ENCODE results near the gene CCNY.
"Not testable (repeated sequence)": the region's sequence is repeated elsewhere in the genome, so short reads cannot be mapped to it uniquely, and the experiment has no call there.

CCNY gene

DNA sequence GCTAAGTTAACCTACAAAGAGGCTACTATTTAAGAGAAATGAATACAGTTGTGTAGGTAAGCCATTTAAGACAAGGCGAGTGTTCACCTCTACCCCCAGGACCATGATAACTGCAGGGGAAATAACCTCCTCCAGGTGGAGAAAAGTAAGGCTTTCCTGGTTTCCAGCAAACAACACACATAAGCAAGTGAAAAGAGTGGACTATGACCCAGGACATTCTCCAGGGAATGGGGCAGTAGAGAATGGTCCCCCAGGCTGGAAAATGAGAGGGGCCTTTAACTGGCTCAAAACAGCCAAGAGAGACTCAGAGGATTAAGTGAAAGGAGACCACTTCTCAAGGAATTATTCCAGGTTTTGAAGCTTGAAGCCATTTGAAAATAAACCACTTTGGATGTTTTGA lies 167.8 kb downstream of the CCNY start:
- H3K4me1 ChIP-seq (ENCODE audit: control insufficient read depth, insufficient read depth, low read length, unreplicated experiment): no peaks in the 10 kb centered on the region
- H3K79me2 ChIP-seq (ENCODE audit: control insufficient read depth, insufficient read depth, low read length, unreplicated experiment): peaks cover 11% of the 10 kb centered on the region
- no peaks in the 10 kb centered on the region for H3K27me3 ChIP-seq (ENCODE audit: insufficient read depth, low read length)
- no peak overlapping the region for H3K27ac ChIP-seq (ENCODE audit: low read depth, low read length)
- no peak overlapping the region for H3K4me3 ChIP-seq (ENCODE audit: low read depth, low read length)
- H3K36me3 ChIP-seq (ENCODE audit: insufficient read depth, low read length): no peaks in the 10 kb centered on the region
- no peak overlapping the region for H2AFZ ChIP-seq (ENCODE audit: low read length, unreplicated experiment)

DNA sequence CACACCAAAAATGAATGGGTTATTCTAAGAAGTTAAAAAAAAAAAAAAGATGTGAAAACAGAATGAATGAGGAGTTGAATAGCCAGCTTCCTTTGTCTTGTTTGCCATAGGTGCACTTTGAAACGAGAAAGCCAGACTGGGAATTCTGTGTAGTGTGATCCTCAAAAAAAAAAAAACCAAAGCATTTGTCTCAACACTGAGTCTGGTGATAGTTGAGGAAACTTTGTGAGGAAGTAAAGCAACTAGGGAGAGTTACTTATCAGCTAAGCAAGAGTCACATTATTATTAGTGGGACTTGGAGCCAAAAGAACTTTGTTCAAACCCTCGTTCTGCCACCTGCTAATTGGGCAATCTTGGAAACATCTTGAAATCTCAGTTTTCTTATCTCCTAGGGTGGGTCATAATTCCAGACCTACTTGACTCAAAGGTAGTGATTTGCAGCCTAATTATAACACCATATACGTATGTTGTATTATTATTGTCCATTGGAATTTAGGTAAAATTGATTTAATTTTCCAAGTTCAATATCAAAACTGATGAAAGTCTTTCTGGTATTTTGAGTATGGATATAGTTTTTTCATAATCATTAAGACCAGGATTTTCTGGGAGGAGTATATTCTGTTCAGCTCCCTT lies 169.0 kb downstream of the CCNY start:
- no peak overlapping the region for H2AFZ ChIP-seq (ENCODE audit: low read length, unreplicated experiment)
- no peak overlapping the region for H3K27ac ChIP-seq (ENCODE audit: low read depth, low read length)
- H3K79me2 ChIP-seq (ENCODE audit: control insufficient read depth, insufficient read depth, low read length, unreplicated experiment): peaks cover 7% of the 10 kb centered on the region
- no peaks in the 10 kb centered on the region for H3K27me3 ChIP-seq (ENCODE audit: insufficient read depth, low read length)
- no peak overlapping the region for H3K4me3 ChIP-seq (ENCODE audit: low read depth, low read length)
- H3K4me1 ChIP-seq (ENCODE audit: control insufficient read depth, insufficient read depth, low read length, unreplicated experiment): no peaks in the 10 kb centered on the region
- H3K36me3 ChIP-seq (ENCODE audit: insufficient read depth, low read length): no peaks in the 10 kb centered on the region

DNA sequence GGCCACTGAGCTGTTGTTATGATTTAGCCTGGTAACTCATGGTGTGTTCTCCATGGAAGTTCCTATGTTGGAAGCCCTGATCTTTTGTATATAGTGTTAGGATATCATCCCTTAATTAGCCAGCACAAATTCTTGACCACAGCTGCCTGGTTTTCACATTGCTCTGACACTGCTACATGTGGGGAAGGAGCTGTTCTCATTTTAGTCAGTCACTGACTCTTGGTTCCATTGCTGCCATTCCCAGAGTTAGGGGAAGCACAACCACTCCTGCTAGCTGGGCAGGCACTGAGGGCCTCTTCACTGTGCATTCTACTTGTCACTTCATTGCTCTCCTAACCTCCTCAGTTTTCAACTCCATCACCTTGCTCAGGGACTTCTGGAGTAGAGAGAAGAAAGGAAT lies 170.4 kb downstream of the CCNY start:
- H3K79me2 ChIP-seq (ENCODE audit: control insufficient read depth, insufficient read depth, low read length, unreplicated experiment): peaks cover 3% of the 10 kb centered on the region
- 0 out of 2 replicates have a peak, but pooled peaks cover 5% of the 10 kb centered on the region for H3K36me3 ChIP-seq (ENCODE audit: insufficient read depth, low read length)
- H3K4me3 ChIP-seq (ENCODE audit: low read depth, low read length): no peak overlapping the region
- H2AFZ ChIP-seq (ENCODE audit: low read length, unreplicated experiment): no peak overlapping the region
- no peak overlapping the region for H3K27ac ChIP-seq (ENCODE audit: low read depth, low read length)
- H3K27me3 ChIP-seq (ENCODE audit: insufficient read depth, low read length): no peaks in the 10 kb centered on the region
- H3K4me1 ChIP-seq (ENCODE audit: control insufficient read depth, insufficient read depth, low read length, unreplicated experiment): no peaks in the 10 kb centered on the region

DNA sequence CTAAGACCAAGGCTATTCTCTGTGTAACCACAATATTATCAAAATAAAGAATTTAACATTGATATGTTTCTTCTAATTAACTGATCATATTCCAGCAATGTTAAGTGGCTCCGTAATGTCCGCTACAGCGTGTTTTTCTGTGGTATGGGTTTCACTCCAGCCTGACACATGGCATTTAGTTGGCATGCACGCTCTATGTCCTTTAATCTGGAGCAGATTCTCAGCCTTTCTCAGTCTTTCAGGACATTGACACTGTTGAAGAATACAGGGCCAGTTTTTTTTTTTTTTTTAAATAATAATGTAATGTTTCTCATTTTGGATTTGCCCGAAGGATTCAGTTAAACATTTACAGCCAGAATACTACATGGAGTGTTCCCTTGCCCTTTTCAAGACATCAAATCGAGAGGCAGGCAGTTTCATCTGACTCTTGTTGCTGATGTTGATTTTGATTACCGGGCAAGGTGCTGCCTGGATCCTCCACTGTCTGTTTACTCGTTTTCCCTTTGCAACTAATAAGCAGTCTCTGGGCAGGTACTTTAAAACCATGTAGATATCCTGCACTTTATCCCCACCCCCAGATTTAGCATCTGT lies 171.3 kb downstream of the CCNY start:
- no peaks in the 10 kb centered on the region for H3K27me3 ChIP-seq (ENCODE audit: insufficient read depth, low read length)
- H3K36me3 ChIP-seq (ENCODE audit: insufficient read depth, low read length): 0 out of 2 replicates have a peak, but pooled peaks cover 5% of the 10 kb centered on the region
- H3K27ac ChIP-seq (ENCODE audit: low read depth, low read length): no peak overlapping the region
- H3K4me1 ChIP-seq (ENCODE audit: control insufficient read depth, insufficient read depth, low read length, unreplicated experiment): no peaks in the 10 kb centered on the region
- no peak overlapping the region for H2AFZ ChIP-seq (ENCODE audit: low read length, unreplicated experiment)
- no peak overlapping the region for H3K4me3 ChIP-seq (ENCODE audit: low read depth, low read length)
- peaks cover 3% of the 10 kb centered on the region for H3K79me2 ChIP-seq (ENCODE audit: control insufficient read depth, insufficient read depth, low read length, unreplicated experiment)

DNA sequence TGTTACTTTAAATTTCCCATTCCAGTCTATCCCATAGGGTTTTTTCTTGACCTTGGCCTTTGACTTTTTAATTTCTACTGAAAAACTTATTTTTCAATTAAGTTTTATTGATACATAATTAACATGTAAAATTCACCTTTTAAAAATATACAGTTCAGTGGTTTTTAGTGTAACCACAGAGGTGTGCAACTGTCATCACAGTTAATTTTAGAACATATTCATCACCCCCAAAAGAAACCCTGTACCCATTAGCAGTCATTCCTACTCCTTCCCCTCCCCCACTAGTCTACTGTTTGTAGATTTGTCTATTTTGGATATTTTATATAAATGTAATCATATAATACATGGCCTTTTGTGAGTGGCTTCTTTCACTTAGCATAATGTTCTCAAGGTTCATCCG lies 172.3 kb downstream of the CCNY start:
- no peak overlapping the region for H2AFZ ChIP-seq (ENCODE audit: low read length, unreplicated experiment)
- 0 out of 2 replicates have a peak, but pooled peaks cover 5% of the 10 kb centered on the region for H3K36me3 ChIP-seq (ENCODE audit: insufficient read depth, low read length)
- H3K27ac ChIP-seq (ENCODE audit: low read depth, low read length): no peak overlapping the region
- H3K27me3 ChIP-seq (ENCODE audit: insufficient read depth, low read length): no peaks in the 10 kb centered on the region
- no peaks in the 10 kb centered on the region for H3K4me1 ChIP-seq (ENCODE audit: control insufficient read depth, insufficient read depth, low read length, unreplicated experiment)
- peaks cover 2% of the 10 kb centered on the region for H3K79me2 ChIP-seq (ENCODE audit: control insufficient read depth, insufficient read depth, low read length, unreplicated experiment)
- H3K4me3 ChIP-seq (ENCODE audit: low read depth, low read length): no peak overlapping the region

DNA sequence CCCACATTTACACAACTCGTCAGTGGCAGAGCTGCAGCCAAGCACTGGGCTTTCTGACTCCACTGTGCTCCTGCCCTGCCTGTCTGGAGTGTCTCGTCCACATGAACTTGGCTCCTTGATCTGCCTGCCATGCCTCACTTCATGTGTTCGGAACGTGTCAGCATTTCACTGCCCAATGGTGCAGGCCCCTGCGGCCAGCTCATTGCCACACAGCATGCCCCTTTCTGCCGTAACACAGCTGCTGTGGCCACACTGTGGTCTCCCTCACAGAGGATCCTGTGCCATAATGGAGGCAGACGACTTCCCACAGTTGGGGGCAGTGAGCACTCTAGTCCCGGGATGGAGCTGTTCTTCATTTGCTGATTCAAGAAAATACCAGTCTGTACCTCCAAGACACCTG lies 174.6 kb downstream of the CCNY start:
- H3K4me3 ChIP-seq (ENCODE audit: low read depth, low read length): no peak overlapping the region
- H3K79me2 ChIP-seq (ENCODE audit: control insufficient read depth, insufficient read depth, low read length, unreplicated experiment): no peaks in the 10 kb centered on the region
- no peak overlapping the region for H3K27ac ChIP-seq (ENCODE audit: low read depth, low read length)
- no peaks in the 10 kb centered on the region for H3K27me3 ChIP-seq (ENCODE audit: insufficient read depth, low read length)
- H3K4me1 ChIP-seq (ENCODE audit: control insufficient read depth, insufficient read depth, low read length, unreplicated experiment): peaks cover under 1% of the 10 kb centered on the region
- 0 out of 2 replicates have a peak, but pooled peaks cover 5% of the 10 kb centered on the region for H3K36me3 ChIP-seq (ENCODE audit: insufficient read depth, low read length)
- H2AFZ ChIP-seq (ENCODE audit: low read length, unreplicated experiment): no peak overlapping the region

DNA sequence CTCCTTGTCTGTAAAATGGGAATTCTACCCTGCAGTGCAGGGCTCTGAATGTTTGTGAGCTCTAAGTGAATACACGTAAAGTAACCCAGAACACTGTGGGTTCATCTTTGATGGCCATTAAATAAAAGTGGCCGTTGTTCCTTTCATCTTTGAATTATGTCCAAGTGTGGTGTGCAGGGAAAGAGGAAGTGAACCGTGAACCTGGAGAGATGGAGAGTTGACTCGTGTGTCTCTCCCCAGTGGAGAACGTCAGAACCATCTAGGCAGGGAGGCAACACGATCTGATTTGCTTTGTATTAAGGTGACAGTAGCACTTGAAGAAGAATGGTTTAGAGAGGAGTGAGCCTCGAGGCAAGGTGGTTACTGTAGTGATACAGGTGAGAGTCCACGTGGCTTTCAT lies 175.3 kb downstream of the CCNY start:
- Histone ChIP-seq H2AFZ (ENCODE audit: low read length, unreplicated experiment) (no peak overlapping the region), H3K4me3 (ENCODE audit: low read depth, low read length) (no peak overlapping the region), H3K27me3 (ENCODE audit: insufficient read depth, low read length) (no peaks in the 10 kb centered on the region), H3K4me1 (ENCODE audit: control insufficient read depth, insufficient read depth, low read length, unreplicated experiment) (peaks cover 4% of the 10 kb centered on the region), H3K36me3 (ENCODE audit: insufficient read depth, low read length) (0 out of 2 replicates have a peak, but pooled peaks cover 5% of the 10 kb centered on the region), H3K79me2 (ENCODE audit: control insufficient read depth, insufficient read depth, low read length, unreplicated experiment) (no peaks in the 10 kb centered on the region), H3K27ac (ENCODE audit: low read depth, low read length) (no peak overlapping the region)

DNA sequence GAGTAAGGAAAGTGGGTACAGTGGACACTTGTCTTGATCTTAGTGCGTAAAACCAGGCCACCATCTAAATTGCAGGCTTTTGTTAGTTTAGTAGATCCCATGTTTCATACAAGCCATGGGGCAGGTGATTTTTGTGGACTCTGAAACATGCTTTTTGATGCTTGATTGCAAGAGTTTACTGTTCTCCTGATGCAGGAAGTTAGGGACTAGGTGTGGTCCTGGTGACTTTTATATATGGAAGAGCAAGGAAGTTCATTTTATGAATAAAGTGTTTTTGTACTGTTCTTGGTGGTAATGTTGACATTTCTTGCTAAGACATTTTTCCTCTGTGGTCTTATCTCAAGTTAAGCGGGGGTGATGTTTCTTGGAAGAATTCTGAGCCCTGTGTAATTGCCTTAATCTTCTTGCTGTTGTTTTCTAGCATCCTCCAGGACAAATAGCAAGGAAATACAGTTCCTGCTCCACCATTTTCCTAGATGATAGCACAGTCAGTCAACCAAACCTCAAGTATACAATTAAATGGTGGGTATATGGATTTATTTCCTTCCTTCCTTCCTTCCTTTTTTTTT lies 179.9 kb downstream of the CCNY start:
- H3K79me2 ChIP-seq (ENCODE audit: control insufficient read depth, insufficient read depth, low read length, unreplicated experiment): peaks cover 20% of the 10 kb centered on the region
- no peak overlapping the region for H3K4me3 ChIP-seq (ENCODE audit: low read depth, low read length)
- no peaks in the 10 kb centered on the region for H3K27me3 ChIP-seq (ENCODE audit: insufficient read depth, low read length)

DNA sequence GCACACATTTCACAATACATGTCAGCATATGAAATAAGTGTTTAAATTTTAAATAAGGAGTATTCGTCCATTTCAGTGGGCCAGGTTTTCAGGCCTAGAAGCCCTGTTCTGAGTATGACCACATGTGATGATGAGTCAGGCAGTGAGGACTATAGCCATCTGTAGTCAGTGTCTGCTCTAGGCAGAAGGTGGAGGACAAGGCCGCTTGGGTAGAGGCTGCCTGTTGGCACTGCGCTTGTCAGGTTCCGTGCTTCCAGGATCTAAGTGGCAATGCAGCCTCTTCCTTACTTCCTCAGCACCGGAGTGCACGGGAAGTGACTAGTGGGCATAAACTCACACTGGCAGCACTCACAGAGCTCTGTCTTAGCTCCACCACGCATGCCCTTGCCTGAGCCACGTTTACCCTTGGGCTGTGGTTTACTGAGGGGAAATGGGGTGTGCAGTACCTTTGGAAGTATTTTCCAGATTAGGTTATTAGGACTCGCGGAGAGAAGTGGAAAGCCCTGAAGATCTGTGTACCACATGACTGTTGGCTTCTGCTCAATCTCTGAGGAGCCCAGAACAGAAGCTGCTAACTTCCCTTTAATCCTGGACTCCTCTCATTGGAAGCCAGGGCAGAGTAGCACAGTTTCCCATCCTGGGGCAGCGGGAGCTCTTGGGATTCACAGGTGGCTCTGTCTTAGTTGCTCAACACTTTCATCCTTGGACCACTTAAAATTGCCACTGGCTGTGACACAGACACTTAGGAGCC lies 181.3 kb downstream of the CCNY start:
- Histone ChIP-seq H3K4me1 (ENCODE audit: control insufficient read depth, insufficient read depth, low read length, unreplicated experiment) (peaks cover 4% of the 10 kb centered on the region), H2AFZ (ENCODE audit: low read length, unreplicated experiment) (no peak overlapping the region), H3K27ac (ENCODE audit: low read depth, low read length) (no peak overlapping the region), H3K4me3 (ENCODE audit: low read depth, low read length) (no peak overlapping the region), H3K36me3 (ENCODE audit: insufficient read depth, low read length) (no peaks in the 10 kb centered on the region), H3K79me2 (ENCODE audit: control insufficient read depth, insufficient read depth, low read length, unreplicated experiment) (peaks cover 28% of the 10 kb centered on the region), H3K27me3 (ENCODE audit: insufficient read depth, low read length) (no peaks in the 10 kb centered on the region)

More for the DNA sequence above, 179.9 kb downstream of the CCNY start:
- Histone ChIP-seq H3K27ac (ENCODE audit: low read depth, low read length) (no peak overlapping the region), H2AFZ (ENCODE audit: low read length, unreplicated experiment) (no peak overlapping the region), H3K4me1 (ENCODE audit: control insufficient read depth, insufficient read depth, low read length, unreplicated experiment) (peaks cover 4% of the 10 kb centered on the region), H3K36me3 (ENCODE audit: insufficient read depth, low read length) (0 out of 2 replicates have a peak, but pooled peaks cover under 1% of the 10 kb centered on the region)

DNA sequence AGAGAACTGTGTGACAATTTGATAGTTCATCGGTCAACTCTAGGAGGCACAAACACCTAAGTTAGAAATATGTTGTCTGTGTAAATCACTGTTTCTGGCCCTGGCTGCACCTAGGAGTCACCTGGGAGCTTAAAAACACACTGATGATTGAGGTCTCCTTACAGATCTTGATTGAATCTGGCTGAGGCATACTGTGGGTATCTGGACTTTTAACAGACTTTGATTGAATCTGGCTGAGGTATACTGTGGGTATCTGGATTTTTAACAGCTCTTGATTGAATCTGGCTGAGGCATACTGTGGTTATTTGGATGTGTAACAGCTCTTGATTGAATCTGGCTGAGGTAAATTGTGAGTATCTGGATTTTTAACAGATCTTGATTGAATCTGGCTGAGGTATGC lies 181.9 kb downstream of the CCNY start:
- not testable (repeated sequence) for H3K27ac ChIP-seq (ENCODE audit: low read depth, low read length); H3K4me1 ChIP-seq (ENCODE audit: control insufficient read depth, insufficient read depth, low read length, unreplicated experiment); H3K27me3 ChIP-seq (ENCODE audit: insufficient read depth, low read length); H2AFZ ChIP-seq (ENCODE audit: low read length, unreplicated experiment); H3K4me3 ChIP-seq (ENCODE audit: low read depth, low read length); H3K36me3 ChIP-seq (ENCODE audit: insufficient read depth, low read length)
- peaks cover 28% of the 10 kb centered on the region for H3K79me2 ChIP-seq (ENCODE audit: control insufficient read depth, insufficient read depth, low read length, unreplicated experiment)

Data from ACC112 (cell line).